B cell (primary cell): Measurements from ENCODE around the gene ACSM3. TPM values are rescaled to one million over a fixed set of nuclear protein-coding genes. Genes with fewer than 3 reads are reported as not detected.

ENCODE experiments used
- ATAC-seq: fragments of 200-7000 bp; cut with Tn5 transposase; one replicate; pipeline ENCODE4 v1.10.0; 2021; ENCODE audit warnings: low read depth, mild to moderate bottlenecking, moderate number of reproducible peaks, moderate library complexity
- CTCF ChIA-PET: fragments of 350-600 bp; sonication (Branson Sonifier 250); formaldehyde crosslinking; loops from one replicate; lab custom pipeline; 2021; ENCODE audit warnings: antibody characterized with exemption, inconsistent platforms; lab: Charles Lee
- POLR2A ChIA-PET: fragments of 350-600 bp; sonication (Branson Sonifier 250); formaldehyde crosslinking; loops from one replicate; lab custom pipeline; 2021; ENCODE audit warnings: antibody characterized with exemption; lab: Charles Lee
- DNase-seq: peaks from one replicate; pipeline ENCODE4 v3.0.0; 2013
- H2AFZ ChIP-seq: 2 replicates; pipeline ENCODE4 v1.6.1; 2012; ENCODE audit warnings: mild to moderate bottlenecking, low read depth, low read length; ENCODE audit not compliant: insufficient read depth, poor library complexity, severe bottlenecking
- H3K27ac ChIP-seq, 2 donors: 1 replicate in 1 of 2; 2 replicates in 1 of 2; pipeline ENCODE4 v1.5.1; 2012 to 2013; ENCODE audit warnings: low read length in 2 of 2, mild to moderate bottlenecking in 2 of 2, moderate library complexity in 1 of 2
- H3K27me3 ChIP-seq, 4 experiments: fragments of 200-600 bp in 1 of 4; sonication (generic) in 1 of 4; replicated peaks in 1 of 4; 1 replicate in 2 of 4; 2 replicates in 2 of 4; pipeline versions ENCODE4 v1.6.1 to v1.7.0; 2013 to 2016; ENCODE audit warnings: low read length in 3 of 4, mild to moderate bottlenecking in 2 of 4, mixed read lengths in 1 of 4, moderate library complexity in 1 of 4; ENCODE audit not compliant: insufficient read depth in 4 of 4, control insufficient read depth in 3 of 4; ENCODE audit errors: control extremely low read depth in 1 of 4
- H3K36me3 ChIP-seq, 2 experiments: replicated peaks in 1 of 2; 1 replicate in 1 of 2; 2 replicates in 1 of 2; pipeline versions ENCODE4 v1.6.1 to v1.7.1; 2013; ENCODE audit warnings: low read length in 1 of 2; ENCODE audit not compliant: insufficient read depth in 2 of 2, control insufficient read depth in 1 of 2; ENCODE audit errors: control extremely low read depth in 1 of 2, extremely low read depth in 1 of 2
- H3K4me1 ChIP-seq, 2 donors: fragments of 200-600 bp in 1 of 2; sonication (generic) in 1 of 2; 1 replicate in 1 of 2; 2 replicates in 1 of 2; pipeline versions ENCODE4 v1.5.1 to v1.6.1; 2013 to 2017; ENCODE audit warnings: low read length in 2 of 2; ENCODE audit not compliant: control insufficient read depth in 2 of 2, insufficient read depth in 2 of 2
- H3K4me2 ChIP-seq: replicated peaks from 2 replicates; pipeline ENCODE3; 2012; ENCODE audit warnings: mild to moderate bottlenecking, low read depth, low read length; ENCODE audit not compliant: poor library complexity, severe bottlenecking
- H3K4me3 ChIP-seq, 5 experiments: fragments of 200-600 bp in 1 of 5; sonication (generic) in 1 of 5; 1 replicate in 3 of 5; 2 replicates in 2 of 5; pipeline versions ENCODE4 v1.5.1 to v1.7.0; 2011 to 2016; ENCODE audit warnings: low read length in 4 of 5, mild to moderate bottlenecking in 4 of 5, low read depth in 2 of 5, control low read depth in 1 of 5, moderate library complexity in 1 of 5; ENCODE audit not compliant: insufficient read depth in 1 of 5; ENCODE audit errors: control extremely low read depth in 1 of 5, extremely low read depth in 1 of 5
- H3K79me2 ChIP-seq: fragments of 200-600 bp; sonication (generic); one replicate; pipeline ENCODE4 v1.6.0; 2016; ENCODE audit warnings: low read length; ENCODE audit not compliant: control insufficient read depth, insufficient read depth
- H3K9ac ChIP-seq: fragments of 200-600 bp; sonication (generic); 2 replicates; pipeline ENCODE4 v1.6.1; 2017; ENCODE audit warnings: mild to moderate bottlenecking, low read length, moderate library complexity
- H3K9me3 ChIP-seq, 3 donors: one replicate each; pipeline versions ENCODE4 v1.6.1 to v1.7.1; 2013; ENCODE audit warnings: low read length in 2 of 3; ENCODE audit not compliant: control insufficient read depth in 2 of 3, insufficient read depth in 1 of 3; ENCODE audit errors: control extremely low read depth in 1 of 3
- H4K20me1 ChIP-seq: 2 replicates; pipeline ENCODE4 v1.6.0; 2012; ENCODE audit warnings: mild to moderate bottlenecking, low read length; ENCODE audit not compliant: insufficient read depth, control insufficient read depth, poor library complexity, severe bottlenecking
- H3K27ac Mint-ChIP-seq: one replicate; pipeline ENCODE4 v1.8.0; 2021; ENCODE audit warnings: mixed read lengths
- H3K27me3 Mint-ChIP-seq: one replicate; pipeline ENCODE4 v1.8.0; 2021; ENCODE audit warnings: mixed read lengths
- H3K4me1 Mint-ChIP-seq: one replicate; pipeline ENCODE4 v1.8.0; 2021; ENCODE audit warnings: mixed read lengths
- H3K4me3 Mint-ChIP-seq: one replicate; pipeline ENCODE4 v1.8.0; 2021; ENCODE audit warnings: mixed read lengths
- H3K9me3 Mint-ChIP-seq: one replicate; pipeline ENCODE4 v1.8.0; 2022; ENCODE audit warnings: mixed read lengths; ENCODE audit not compliant: insufficient read depth
- EZH2 ChIP-seq: IDR thresholded peaks from 2 replicates; pipeline ENCODE4 v1.6.1; 2012; ENCODE audit warnings: borderline replicate concordance, low read depth, mild to moderate bottlenecking, moderate library complexity, low read length; ENCODE audit not compliant: insufficient read depth, poor library complexity, severe bottlenecking
- WGBS: methylation state at CpG from one replicate; pipeline ENCODE4 v1.1.5; 2013; ENCODE audit warnings: missing lambda C conversion rate; ENCODE audit not compliant: insufficient coverage; 5-methylcytosine and 5-hydroxymethylcytosine counted together
- intact Hi-C: fragments of 100-400 bp; cut with micrococcal nuclease; formaldehyde crosslinking; loops from one replicate; pipeline ENCODE4 v1.10.0; 2022
- polyA plus RNA-seq: library from polyadenylated mRNA; depleted of rRNA; stranded (reverse); fragments of >200 nt; gene quantifications from 2 replicates; pipeline ENCODE4 v1.2.3, GENCODE V29; 2012
- total RNA-seq, 2 donors: library from RNA; stranded (reverse); fragments of 120-200 nt in 1 of 2; gene quantifications; 1 replicate in 1 of 2; 2 replicates in 1 of 2; pipeline versions ENCODE4 v1.2.3 to v1.2.4, GENCODE V29; 2013 to 2022
- TF ChIP-seq, protein P1 (sequence below): fragments of 200-600 bp; IDR thresholded peaks from one replicate; pipeline ENCODE4 v1.8.0; 2022; ENCODE audit warnings: antibody characterized with exemption, mild to moderate bottlenecking

The ACSM3 gene
- total and polyA plus RNA-seq, 2 donors (not counting 1 experiment from before 2014, with no cell fraction given), result 6.3 to 84.2 TPM

- Mint-ChIP-seq H3K9me3 (no peaks in the 10 kb centered on the region), H3K27me3 (no peaks in the 10 kb centered on the region), H3K27ac (peak overlapping the region; percentile 56), H3K4me3 (peak overlapping the region; percentile 11), H3K4me1 (peaks cover 15% of the 10 kb centered on the region)
- Histone ChIP-seq H3K9ac (no peak overlapping the region), H3K4me1 (peaks cover 8 to 9% of the 10 kb centered on the region in 2 donors), H3K27ac (no peak overlapping the region), H2AFZ (no peak overlapping the region), H3K4me2 (peak overlapping the region; percentile 20), H4K20me1 (no peaks in the 10 kb centered on the region), H3K79me2 (no peaks in the 10 kb centered on the region), H3K36me3 (no peaks in the 10 kb centered on the region), H3K4me3 (no peak overlapping the region), H3K9me3 (peaks cover 1 to 3% (median 2%) of the 10 kb centered on the region in 3 donors), H3K27me3 (no peaks in the 10 kb centered on the region)
- WGBS, result no CpG with 5 or more reads among the region's 1 CpG
- POLR2A ChIA-PET, result no interaction called here
- intact Hi-C loops, result no loop called here
- TF ChIP-seq EZH2, result no peak
- TF ChIP-seq, protein P1, sequence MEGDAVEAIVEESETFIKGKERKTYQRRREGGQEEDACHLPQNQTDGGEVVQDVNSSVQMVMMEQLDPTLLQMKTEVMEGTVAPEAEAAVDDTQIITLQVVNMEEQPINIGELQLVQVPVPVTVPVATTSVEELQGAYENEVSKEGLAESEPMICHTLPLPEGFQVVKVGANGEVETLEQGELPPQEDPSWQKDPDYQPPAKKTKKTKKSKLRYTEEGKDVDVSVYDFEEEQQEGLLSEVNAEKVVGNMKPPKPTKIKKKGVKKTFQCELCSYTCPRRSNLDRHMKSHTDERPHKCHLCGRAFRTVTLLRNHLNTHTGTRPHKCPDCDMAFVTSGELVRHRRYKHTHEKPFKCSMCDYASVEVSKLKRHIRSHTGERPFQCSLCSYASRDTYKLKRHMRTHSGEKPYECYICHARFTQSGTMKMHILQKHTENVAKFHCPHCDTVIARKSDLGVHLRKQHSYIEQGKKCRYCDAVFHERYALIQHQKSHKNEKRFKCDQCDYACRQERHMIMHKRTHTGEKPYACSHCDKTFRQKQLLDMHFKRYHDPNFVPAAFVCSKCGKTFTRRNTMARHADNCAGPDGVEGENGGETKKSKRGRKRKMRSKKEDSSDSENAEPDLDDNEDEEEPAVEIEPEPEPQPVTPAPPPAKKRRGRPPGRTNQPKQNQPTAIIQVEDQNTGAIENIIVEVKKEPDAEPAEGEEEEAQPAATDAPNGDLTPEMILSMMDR, result no peak
- CTCF ChIA-PET, result no interaction called here
- ATAC-seq, result no peak
- DNase-seq, result peak; percentile 28
These were observed 74.4 kb downstream of the ACSM3 start for GRCh38 chr16:20838240-20838639.

DNA sequence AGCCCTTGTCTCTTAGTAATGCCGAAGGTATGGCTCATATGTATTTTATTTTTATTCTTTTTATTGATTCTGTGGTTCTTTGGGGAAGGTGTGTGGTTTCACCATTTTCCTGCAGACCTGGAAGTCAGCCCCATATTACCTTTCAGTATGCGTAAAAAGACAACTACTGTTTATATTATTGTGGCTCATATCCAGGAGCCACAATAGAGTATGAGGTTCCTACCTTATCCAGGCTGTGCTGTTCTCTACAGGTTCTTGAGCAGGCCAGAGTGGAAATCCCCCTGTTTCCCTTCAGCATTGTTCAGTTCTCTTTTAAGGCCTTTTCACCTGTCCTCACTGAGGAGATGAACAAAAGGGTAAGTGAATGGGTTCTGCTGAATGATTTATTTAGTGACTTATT is 75.7 kb downstream of the ACSM3 start:
- H3K4me3 Mint-ChIP-seq, result no peak overlapping the region
- intact Hi-C loops, result no loop called here

More for the DNA sequence above, 75.7 kb downstream of the ACSM3 start:
- DNase-seq (no peak), ATAC-seq (no peak)
- no peak overlapping the region for H3K9ac ChIP-seq
- TF ChIP-seq, protein P1, result no peak
- no peak for TF ChIP-seq EZH2
- peaks cover 15% of the 10 kb centered on the region for H3K4me1 Mint-ChIP-seq
- H3K36me3 ChIP-seq, result no peaks in the 10 kb centered on the region
- POLR2A ChIA-PET, result no interaction called here
- no peaks in the 10 kb centered on the region for H3K9me3 Mint-ChIP-seq
- no peaks in the 10 kb centered on the region for H4K20me1 ChIP-seq
- H3K4me1 ChIP-seq, result peaks cover 8 to 9% of the 10 kb centered on the region in 2 donors
- H3K27ac ChIP-seq, result no peak overlapping the region
- no peaks in the 10 kb centered on the region for H3K27me3 ChIP-seq
- H3K4me3 ChIP-seq, result no peak overlapping the region
- H2AFZ ChIP-seq, result no peak overlapping the region
- no peak overlapping the region for H3K4me2 ChIP-seq
- CTCF ChIA-PET, result no interaction called here
- H3K9me3 ChIP-seq, result peaks cover under 1 to 3% (median 1%) of the 10 kb centered on the region in 3 donors
- H3K79me2 ChIP-seq, result no peaks in the 10 kb centered on the region
- no peaks in the 10 kb centered on the region for H3K27me3 Mint-ChIP-seq
- H3K27ac Mint-ChIP-seq, result no peak overlapping the region
- no CpG with 5 or more reads among the region's 2 CpGs for WGBS
